Natural killer cell treated with Interleukin-12 subunit alpha and Interleukin-12 subunit beta and Interleukin-15 and Interleukin-18, amount 100 ng/mL, for 72 hours (primary cell): Measurements from ENCODE around the gene KIAA1958. TPM values are rescaled to one million over a fixed set of nuclear protein-coding genes. Genes with fewer than 3 reads are reported as not detected.

Experiments
- ATAC-seq, 2 donors: fragments of 150-1000 bp; cut with Tn5 transposase in 1 of 2; sonication (Bioruptor Pico), chemical (Tn5 transposase) in 1 of 2; 2 replicates each; pipeline ENCODE4 v1.10.0; 2021
- DNase-seq: peaks from one replicate; pipeline ENCODE4 v3.0.0; 2022; ENCODE audit warnings: low spot score
- H3K27ac Mint-ChIP-seq, 2 donors: 1 replicate in 1 of 2; 2 replicates in 1 of 2; pipeline ENCODE4 v1.8.0; 2022; ENCODE audit warnings: mixed read lengths in 2 of 2, mild to moderate bottlenecking in 1 of 2, moderate library complexity in 1 of 2
- H3K27me3 Mint-ChIP-seq, 2 donors: 1 replicate in 1 of 2; 2 replicates in 1 of 2; pipeline ENCODE4 v1.8.0; 2022; ENCODE audit warnings: mixed read lengths in 2 of 2
- H3K36me3 Mint-ChIP-seq: one replicate; pipeline ENCODE4 v1.8.0; 2022; ENCODE audit warnings: mixed read lengths
- H3K4me1 Mint-ChIP-seq, 2 donors: 1 replicate in 1 of 2; 2 replicates in 1 of 2; pipeline ENCODE4 v1.8.0; 2022; ENCODE audit warnings: low read depth in 2 of 2, mixed read lengths in 2 of 2, mild to moderate bottlenecking in 1 of 2
- H3K4me3 Mint-ChIP-seq: one replicate; pipeline ENCODE4 v1.8.0; 2022; ENCODE audit warnings: mixed read lengths
- H3K9me3 Mint-ChIP-seq: 2 replicates; pipeline ENCODE4 v1.8.0; 2022; ENCODE audit warnings: mixed read lengths
- total RNA-seq, 2 donors: library from RNA; stranded (reverse); gene quantifications; one replicate each; pipeline ENCODE4 v1.2.3, GENCODE V29; 2022

The KIAA1958 gene, protein sequence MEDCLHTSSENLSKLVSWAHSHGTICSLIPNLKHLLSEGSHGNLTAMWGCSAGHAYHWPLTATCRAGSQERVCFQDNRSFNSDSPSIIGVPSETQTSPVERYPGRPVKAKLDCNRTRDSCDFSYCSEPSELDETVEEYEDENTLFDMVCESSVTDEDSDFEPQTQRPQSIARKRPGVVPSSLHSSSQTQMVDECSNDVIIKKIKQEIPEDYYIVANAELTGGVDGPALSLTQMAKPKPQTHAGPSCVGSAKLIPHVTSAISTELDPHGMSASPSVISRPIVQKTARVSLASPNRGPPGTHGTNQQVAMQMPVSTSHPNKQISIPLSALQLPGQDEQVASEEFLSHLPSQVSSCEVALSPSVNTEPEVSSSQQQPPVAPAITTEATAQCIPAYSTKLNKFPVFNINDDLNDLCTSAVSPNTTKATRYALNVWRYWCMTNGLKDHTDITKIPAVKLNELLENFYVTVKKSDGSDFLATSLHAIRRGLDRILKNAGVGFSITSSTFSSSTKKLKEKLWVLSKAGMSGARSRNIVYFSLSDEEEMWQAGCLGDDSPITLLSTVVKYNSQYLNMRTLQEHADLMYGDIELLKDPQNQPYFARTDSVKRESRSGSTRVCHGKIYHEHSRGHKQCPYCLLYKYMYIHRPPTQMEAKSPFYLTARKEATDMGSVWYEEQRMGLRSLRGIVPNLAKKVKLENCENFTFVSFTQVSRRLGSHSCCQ
- total RNA-seq: 10 to 100 TPM in 1 of 2 donors, 1 to 10 TPM in 1; 3.5 to 14.6 TPM

DNA sequence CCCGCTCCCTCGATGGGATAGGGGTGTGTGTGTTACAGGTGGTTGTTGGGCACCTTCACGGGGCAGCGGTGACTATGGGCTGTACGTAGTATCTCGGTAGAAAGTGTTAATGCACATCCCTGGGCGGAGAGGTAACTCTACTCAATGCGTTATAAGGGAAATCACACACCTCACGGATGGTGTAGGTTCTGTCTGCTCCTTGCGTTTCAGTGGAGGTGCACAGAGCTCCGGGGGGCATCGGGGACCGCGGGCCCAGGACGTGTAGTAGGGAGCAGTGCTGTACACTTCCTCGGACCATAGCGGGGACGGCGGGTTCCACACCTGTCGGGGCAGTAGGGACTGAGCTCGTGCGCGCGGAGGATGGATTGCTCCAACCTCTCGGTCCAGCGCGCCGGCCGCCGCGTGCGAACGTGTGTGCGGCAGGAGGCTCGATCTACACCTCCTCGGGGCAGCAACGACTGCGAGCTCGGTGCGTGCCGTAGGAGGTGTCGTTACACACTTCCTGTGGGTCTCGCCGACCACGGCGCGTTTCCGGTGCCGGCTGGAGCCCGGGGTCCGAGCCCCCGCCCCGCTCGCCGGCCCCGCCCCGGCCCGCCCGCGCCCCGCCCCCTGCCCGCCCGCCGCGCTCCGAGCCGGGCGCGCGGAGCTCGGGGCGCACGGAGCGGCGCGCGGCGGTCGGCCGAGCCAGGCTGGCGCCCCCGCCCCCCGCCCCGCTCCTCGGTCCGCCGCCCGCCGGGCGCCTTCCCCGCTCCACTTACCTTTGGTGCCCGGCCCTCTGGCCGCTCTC is at the start of gene KIAA1958:
TSS of gene KIAA1958 (plus strand) at position 607 of the 787 bp plus-strand sequence. CDS start 87,254 bp downstream, outside the sequence.
- peak within 1 kb of the TSS; percentile 74 to 89 for H3K27ac Mint-ChIP-seq
- peak within 1 kb of the TSS; percentile 93 for H3K4me3 Mint-ChIP-seq
- DNase-seq (peak; percentile 94), ATAC-seq (peak; percentile 98)
- H3K36me3 Mint-ChIP-seq: no peaks in the 10 kb centered on the region
- H3K9me3 Mint-ChIP-seq: no peaks in the 10 kb centered on the region
- no peaks in the 10 kb centered on the region for H3K27me3 Mint-ChIP-seq
- H3K4me1 Mint-ChIP-seq: peaks cover 18 to 26% of the 10 kb centered on the region in 2 donors

DNA sequence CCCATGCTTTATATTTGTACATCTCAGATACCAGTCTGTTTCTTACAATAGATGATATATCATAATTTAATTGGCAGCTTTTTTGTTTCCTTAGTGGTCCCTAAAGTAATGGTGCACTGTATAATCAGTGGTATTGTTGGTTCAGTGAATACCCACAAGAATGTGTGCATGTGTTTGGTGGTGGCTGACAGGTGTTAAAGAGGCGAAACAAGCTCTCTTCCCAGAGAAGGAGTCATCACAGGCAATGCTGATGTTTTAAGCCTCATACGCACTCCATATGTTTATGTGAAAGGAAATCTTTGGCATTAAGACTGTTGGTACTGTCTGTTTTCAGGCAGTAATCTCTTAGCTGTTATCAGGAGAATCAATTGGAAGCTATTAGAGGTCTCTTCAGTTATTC is 49.2 kb upstream of the KIAA1958 start:
- H3K9me3 Mint-ChIP-seq: no peaks in the 10 kb centered on the region
- H3K27me3 Mint-ChIP-seq: no peaks in the 10 kb centered on the region
- DNase-seq: no peak
- H3K4me1 Mint-ChIP-seq: peaks cover 4 to 6% of the 10 kb centered on the region in 2 donors
- no peak for ATAC-seq
- H3K36me3 Mint-ChIP-seq: no peaks in the 10 kb centered on the region
- H3K4me3 Mint-ChIP-seq: no peak overlapping the region
- no peak overlapping the region for H3K27ac Mint-ChIP-seq

DNA sequence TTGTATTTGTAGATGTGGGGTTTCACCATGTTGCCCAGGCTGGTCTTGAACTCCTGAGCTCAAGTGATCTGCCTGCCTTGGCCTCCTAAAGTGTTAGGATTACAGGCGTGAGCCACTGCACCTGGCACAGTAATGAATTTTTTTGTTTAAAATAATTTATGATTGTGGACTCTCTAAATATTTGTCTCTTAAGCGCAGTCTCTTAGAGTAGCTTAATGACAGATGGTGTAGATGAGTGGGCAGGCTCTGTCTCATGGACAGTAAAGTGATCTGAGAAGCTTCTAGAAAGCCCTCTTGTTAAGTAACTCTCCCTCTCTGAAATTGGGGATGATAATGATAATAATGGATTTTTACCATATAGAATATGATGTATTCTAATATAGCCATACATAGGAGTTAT is 47.5 kb upstream of the KIAA1958 start:
- no peaks in the 10 kb centered on the region for H3K27me3 Mint-ChIP-seq
- no peaks in the 10 kb centered on the region for H3K9me3 Mint-ChIP-seq
- no peaks in the 10 kb centered on the region for H3K36me3 Mint-ChIP-seq
- peaks cover 3 to 4% of the 10 kb centered on the region in 2 donors for H3K4me1 Mint-ChIP-seq
- ATAC-seq (no peak), DNase-seq (no peak)
- H3K4me3 Mint-ChIP-seq: no peak overlapping the region
- H3K27ac Mint-ChIP-seq: no peak overlapping the region

DNA sequence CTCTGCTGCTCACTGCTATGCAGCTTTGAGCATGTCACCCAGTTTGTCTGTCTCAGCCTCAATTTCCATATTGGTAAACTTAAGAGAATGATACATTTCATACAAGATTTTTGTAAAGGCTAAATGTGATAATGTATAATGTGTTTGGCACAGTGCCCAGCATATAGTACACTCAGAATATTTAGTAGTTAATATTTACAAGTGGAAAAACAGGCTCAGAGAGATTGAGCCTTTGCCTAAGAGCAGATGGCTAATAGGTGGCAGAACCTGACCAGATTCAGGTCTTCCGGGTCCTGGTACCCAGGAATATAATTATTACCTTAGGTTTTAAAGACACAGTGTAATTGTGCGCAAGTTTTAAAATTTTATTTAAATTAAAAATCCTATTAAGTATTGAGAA is 46.8 kb upstream of the KIAA1958 start:
- DNase-seq: no peak
- H3K27ac Mint-ChIP-seq: no peak overlapping the region
- H3K36me3 Mint-ChIP-seq: no peaks in the 10 kb centered on the region
- H3K9me3 Mint-ChIP-seq: no peaks in the 10 kb centered on the region
- no peaks in the 10 kb centered on the region for H3K4me1 Mint-ChIP-seq
- ATAC-seq: no peak
- H3K27me3 Mint-ChIP-seq: no peaks in the 10 kb centered on the region
- H3K4me3 Mint-ChIP-seq: no peak overlapping the region

DNA sequence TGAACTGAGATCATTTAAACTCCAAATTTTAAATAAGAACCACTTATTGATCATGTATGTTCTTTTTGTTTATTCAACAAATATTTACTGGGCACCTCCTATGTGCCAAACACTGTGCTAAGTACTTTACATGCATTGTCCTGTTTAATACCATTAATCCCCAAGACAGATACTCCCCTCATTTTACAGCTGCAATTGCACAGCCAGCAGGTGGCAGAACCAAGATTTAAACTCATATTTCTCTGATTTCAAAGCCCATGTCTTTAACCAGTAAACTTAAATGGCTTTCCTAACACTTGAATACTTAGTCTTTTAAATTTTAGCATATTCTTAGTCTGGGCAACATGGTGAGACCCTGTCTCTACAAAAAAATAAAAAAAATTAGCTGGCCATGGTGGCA is 43.4 kb upstream of the KIAA1958 start:
- no peaks in the 10 kb centered on the region for H3K36me3 Mint-ChIP-seq
- ATAC-seq: no peak
- peaks cover 0 to 12% of the 10 kb centered on the region in 2 donors for H3K4me1 Mint-ChIP-seq
- no peaks in the 10 kb centered on the region for H3K9me3 Mint-ChIP-seq
- H3K4me3 Mint-ChIP-seq: no peak overlapping the region
- DNase-seq: no peak
- no peaks in the 10 kb centered on the region for H3K27me3 Mint-ChIP-seq
- no peak overlapping the region for H3K27ac Mint-ChIP-seq

DNA sequence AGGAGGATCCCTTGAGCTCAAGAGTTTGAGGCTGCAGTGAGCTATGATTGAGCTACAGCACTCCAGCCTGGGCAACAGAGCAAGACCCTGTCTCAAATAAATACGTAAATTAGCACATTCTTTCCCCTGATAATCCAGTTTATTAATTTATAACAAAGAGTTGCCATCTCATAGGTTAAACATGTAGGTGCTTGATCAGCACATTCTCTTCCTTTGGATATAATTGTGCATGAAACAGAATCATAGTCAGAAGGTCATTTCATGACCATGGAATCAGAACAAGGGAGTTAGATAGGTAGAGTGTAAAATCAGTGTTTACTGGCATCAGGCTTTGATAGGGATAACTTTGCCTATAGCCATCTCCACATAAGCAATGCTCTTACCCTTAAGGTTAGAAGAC is 43.0 kb upstream of the KIAA1958 start:
- Mint-ChIP-seq H3K27me3 (no peaks in the 10 kb centered on the region), H3K4me1 (peaks cover 0 to 12% of the 10 kb centered on the region in 2 donors), H3K36me3 (no peaks in the 10 kb centered on the region), H3K27ac (no peak overlapping the region), H3K4me3 (no peak overlapping the region), H3K9me3 (no peaks in the 10 kb centered on the region)
- DNase-seq (no peak), ATAC-seq (no peak)

DNA sequence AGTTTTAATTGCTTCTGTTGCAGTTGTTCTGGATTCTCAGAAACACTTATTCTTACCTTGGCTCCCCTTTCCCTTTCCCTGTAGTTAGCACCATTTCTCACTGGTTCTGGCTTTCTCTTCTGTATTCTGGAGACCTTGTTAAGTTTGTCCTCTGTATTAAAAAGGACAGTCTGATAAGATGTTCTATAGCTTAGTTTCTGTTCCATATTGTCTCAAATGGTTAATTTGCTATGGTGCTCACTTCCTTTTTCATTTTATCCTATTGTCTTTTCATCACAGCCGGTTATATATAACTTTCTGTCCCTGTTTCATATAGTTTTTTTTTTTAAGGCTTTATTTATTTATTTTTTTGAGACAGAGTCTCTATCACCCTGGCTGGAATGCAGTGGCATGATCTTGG is 41.4 kb upstream of the KIAA1958 start:
- no peaks in the 10 kb centered on the region for H3K9me3 Mint-ChIP-seq
- no peaks in the 10 kb centered on the region for H3K27me3 Mint-ChIP-seq
- H3K4me1 Mint-ChIP-seq: peaks cover 0 to 12% of the 10 kb centered on the region in 2 donors
- H3K4me3 Mint-ChIP-seq: no peak overlapping the region
- ATAC-seq (no peak), DNase-seq (no peak)
- no peaks in the 10 kb centered on the region for H3K36me3 Mint-ChIP-seq
- peak overlapping the region in 1 of 2 donors; percentile 64 for H3K27ac Mint-ChIP-seq

DNA sequence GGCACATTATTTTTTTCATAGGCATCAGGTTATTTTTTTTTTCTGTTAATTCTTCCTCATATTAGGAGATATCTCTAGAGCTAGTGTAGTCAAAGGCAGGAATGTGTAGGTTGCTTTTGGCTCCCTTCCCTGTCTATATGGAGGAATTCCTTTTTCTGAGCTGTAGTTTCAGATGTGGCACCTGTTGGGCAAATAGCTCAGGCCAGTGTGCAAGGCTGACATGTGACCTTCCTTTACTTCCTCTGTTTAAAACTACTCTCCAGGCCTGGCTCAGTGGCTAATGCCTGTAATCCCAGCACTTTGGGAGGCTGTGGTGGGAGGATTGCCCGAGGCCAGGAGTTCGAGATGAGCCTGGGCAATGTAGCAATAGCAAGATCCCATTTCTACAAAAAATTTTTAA is 40.5 kb upstream of the KIAA1958 start:
- ATAC-seq: no peak

DNA sequence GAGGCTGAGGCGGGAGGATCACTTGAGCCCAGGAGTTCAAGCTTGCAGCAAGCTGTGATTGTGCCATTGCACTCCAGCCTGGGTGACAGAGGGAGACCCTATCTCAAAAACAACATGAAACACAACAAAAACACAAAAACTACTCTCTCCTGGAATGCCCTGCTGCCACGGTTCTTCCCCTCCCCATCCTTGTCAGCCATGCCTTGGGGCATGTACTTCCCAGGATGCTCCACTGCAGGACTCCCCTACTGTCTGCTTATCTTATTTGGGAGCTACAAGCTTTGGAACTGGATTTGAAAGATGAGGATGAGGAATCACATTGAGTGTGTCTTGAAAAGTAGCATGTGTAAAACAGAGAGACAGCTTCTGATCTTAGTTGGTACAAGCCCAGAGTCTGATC is 40.1 kb upstream of the KIAA1958 start:
- no peak for DNase-seq
- Mint-ChIP-seq H3K9me3 (no peaks in the 10 kb centered on the region), H3K4me3 (no peak overlapping the region), H3K27me3 (no peaks in the 10 kb centered on the region), H3K36me3 (no peaks in the 10 kb centered on the region), H3K4me1 (peaks cover 0 to 12% of the 10 kb centered on the region in 2 donors), H3K27ac (peak overlapping the region in 1 of 2 donors; percentile 50)
- ATAC-seq: no peak

More for the DNA sequence above, 40.5 kb upstream of the KIAA1958 start:
- no peak for DNase-seq
- H3K27ac Mint-ChIP-seq: peak overlapping the region in 1 of 2 donors; percentile 50
- no peak overlapping the region for H3K4me3 Mint-ChIP-seq
- no peaks in the 10 kb centered on the region for H3K27me3 Mint-ChIP-seq
- H3K36me3 Mint-ChIP-seq: no peaks in the 10 kb centered on the region
- H3K9me3 Mint-ChIP-seq: no peaks in the 10 kb centered on the region
- peaks cover 0 to 12% of the 10 kb centered on the region in 2 donors for H3K4me1 Mint-ChIP-seq

DNA sequence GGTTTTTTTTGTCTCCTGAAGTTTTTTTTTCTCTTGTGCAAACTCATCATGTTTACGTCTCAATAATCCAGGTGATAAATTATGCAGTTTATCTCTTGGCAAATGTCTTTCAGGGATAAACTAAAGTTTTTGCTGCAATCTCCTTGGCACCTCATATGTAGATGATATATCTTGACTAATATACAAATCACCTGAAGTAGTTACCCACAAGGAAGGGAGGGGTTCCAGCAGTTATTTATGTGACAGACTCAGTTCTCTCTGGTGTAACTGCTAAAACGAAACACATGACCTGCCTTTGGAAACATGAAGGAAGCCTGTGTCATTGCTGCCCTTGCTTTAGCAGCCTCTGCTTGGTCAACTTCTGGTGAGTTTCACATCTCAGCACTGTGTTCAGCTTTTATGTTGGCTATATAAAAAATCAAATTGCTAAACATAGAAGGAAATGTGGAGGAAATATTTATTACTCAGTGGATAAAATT is 39.3 kb upstream of the KIAA1958 start:
- H3K9me3 Mint-ChIP-seq: no peaks in the 10 kb centered on the region
- DNase-seq: no peak
- peaks cover 0 to 12% of the 10 kb centered on the region in 2 donors for H3K4me1 Mint-ChIP-seq
- no peaks in the 10 kb centered on the region for H3K36me3 Mint-ChIP-seq
- no peak for ATAC-seq
- no peak overlapping the region for H3K4me3 Mint-ChIP-seq
- no peaks in the 10 kb centered on the region for H3K27me3 Mint-ChIP-seq
- H3K27ac Mint-ChIP-seq: no peak overlapping the region

DNA sequence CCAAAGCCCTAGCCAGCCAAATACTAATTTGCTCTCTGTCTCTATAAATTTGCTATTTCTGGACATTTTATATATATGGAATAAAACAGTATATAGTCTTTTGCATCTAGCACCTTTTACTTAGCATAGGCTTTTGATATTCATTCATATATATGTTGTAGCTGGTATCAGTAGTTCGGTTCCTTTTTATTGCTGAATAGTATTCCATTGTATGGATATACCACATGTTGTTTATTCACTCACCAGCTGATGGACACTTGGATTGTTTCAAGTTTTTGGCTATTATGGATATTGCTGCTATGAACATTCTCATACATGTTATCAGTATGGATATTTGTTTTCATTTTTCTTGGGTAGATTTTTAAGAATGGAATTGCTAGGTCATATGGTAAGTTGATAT is 23.8 kb upstream of the KIAA1958 start:
- Mint-ChIP-seq H3K9me3 (no peaks in the 10 kb centered on the region), H3K4me3 (no peak overlapping the region), H3K27ac (no peak overlapping the region), H3K4me1 (no peaks in the 10 kb centered on the region), H3K27me3 (no peaks in the 10 kb centered on the region), H3K36me3 (peaks cover 3% of the 10 kb centered on the region)
- ATAC-seq (no peak), DNase-seq (no peak)

DNA sequence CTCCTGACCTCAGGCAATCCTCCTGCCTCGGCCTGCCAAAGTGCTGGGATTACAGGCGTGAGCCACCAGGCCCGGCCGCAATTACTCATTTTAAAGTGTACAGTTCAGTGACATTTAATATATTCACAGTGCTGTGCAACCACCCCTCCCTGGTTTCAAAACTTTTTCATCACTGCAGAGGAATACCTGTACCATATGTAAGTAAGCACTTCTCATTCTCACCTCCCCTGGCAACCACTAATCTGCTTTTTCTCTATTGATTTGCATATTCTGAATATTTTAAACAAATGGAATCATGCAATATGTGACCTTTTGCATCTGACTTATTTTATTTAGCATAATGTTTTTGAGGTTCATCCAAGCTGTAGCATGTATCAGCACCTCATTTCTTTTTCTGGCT is 21.3 kb upstream of the KIAA1958 start:
- Mint-ChIP-seq H3K4me3 (no peak overlapping the region), H3K9me3 (no peaks in the 10 kb centered on the region), H3K4me1 (no peaks in the 10 kb centered on the region), H3K27me3 (no peaks in the 10 kb centered on the region), H3K27ac (no peak overlapping the region), H3K36me3 (peaks cover 6% of the 10 kb centered on the region)
- DNase-seq: no peak
- no peak for ATAC-seq

DNA sequence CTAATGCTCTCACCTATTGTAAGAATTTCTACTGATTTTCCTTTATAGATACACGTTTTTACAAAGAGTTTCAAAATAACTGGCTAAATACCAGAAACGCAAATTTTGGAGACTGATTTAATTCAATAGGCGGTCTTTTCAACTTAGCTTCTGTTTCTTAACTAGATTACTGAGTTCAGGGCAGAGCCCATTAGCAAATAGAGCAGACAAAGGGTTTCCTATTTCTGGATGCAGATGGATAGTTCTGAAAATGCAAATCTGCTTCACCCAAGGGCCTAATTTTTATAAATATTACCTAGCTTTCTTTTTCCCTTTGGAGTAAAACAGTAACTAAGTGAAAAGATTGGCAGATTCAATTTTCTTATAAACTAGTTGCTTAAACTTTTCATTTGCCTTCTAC is 13.6 kb upstream of the KIAA1958 start:
- peaks cover 1% of the 10 kb centered on the region for H3K36me3 Mint-ChIP-seq
- H3K4me3 Mint-ChIP-seq: no peak overlapping the region
- no peaks in the 10 kb centered on the region for H3K9me3 Mint-ChIP-seq
- no peaks in the 10 kb centered on the region for H3K4me1 Mint-ChIP-seq
- ATAC-seq: no peak
- no peaks in the 10 kb centered on the region for H3K27me3 Mint-ChIP-seq
- no peak for DNase-seq
- H3K27ac Mint-ChIP-seq: no peak overlapping the region
